CD4-positive, alpha-beta T cell (primary cell): ENCODE results near the gene SEMA5A. TPM values are rescaled to one million over a fixed set of nuclear protein-coding genes. Genes with fewer than 3 reads are reported as not detected.

Source experiments
- ATAC-seq: fragments of 200-7000 bp; cut with Tn5 transposase; one replicate; pipeline ENCODE4 v1.10.0; 2022; ENCODE audit warnings: mild to moderate bottlenecking; ENCODE audit not compliant: poor library complexity
- CTCF ChIA-PET: fragments of 350-600 bp; sonication (Branson Sonifier 250); formaldehyde crosslinking; loops from one replicate; lab custom pipeline; 2021; ENCODE audit warnings: antibody characterized with exemption, inconsistent platforms; lab: Charles Lee
- POLR2A ChIA-PET: fragments of 350-600 bp; sonication (Branson Sonifier 250); formaldehyde crosslinking; loops from one replicate; lab custom pipeline; 2021; ENCODE audit warnings: antibody characterized with exemption, inconsistent platforms; lab: Charles Lee
- DNase-seq, 14 experiments: peaks; one replicate each; pipeline ENCODE4 v3.0.0-alpha.2; 2013 to 2020; ENCODE audit warnings: mixed read lengths in 2 of 14
- H3K27ac ChIP-seq, 2 donors: one replicate each; pipeline versions ENCODE4 v1.5.1 to v1.7.0; 2013; ENCODE audit warnings: low read length in 2 of 2, low read depth in 1 of 2, mild to moderate bottlenecking in 1 of 2
- H3K27me3 ChIP-seq, 2 experiments: 1 replicate in 1 of 2; 2 replicates in 1 of 2; pipeline versions ENCODE4 v1.6.1 to v1.7.0; 2013; ENCODE audit warnings: low read length in 2 of 2, control low read depth in 1 of 2, mild to moderate bottlenecking in 1 of 2, moderate library complexity in 1 of 2; ENCODE audit not compliant: insufficient read depth in 2 of 2, control insufficient read depth in 1 of 2
- H3K36me3 ChIP-seq: one replicate; pipeline ENCODE4 v1.6.1; 2013; ENCODE audit warnings: low read length, control low read depth; ENCODE audit not compliant: insufficient read depth
- H3K4me1 ChIP-seq: one replicate; pipeline ENCODE4 v1.6.1; 2013; ENCODE audit warnings: low read length, control low read depth; ENCODE audit not compliant: insufficient read depth
- H3K4me3 ChIP-seq: one replicate; pipeline ENCODE4 v1.5.1; 2013; ENCODE audit warnings: mild to moderate bottlenecking, low read length, moderate library complexity
- H3K9me3 ChIP-seq, 2 experiments: 1 replicate in 1 of 2; 2 replicates in 1 of 2; pipeline versions ENCODE4 v1.6.1 to v1.7.0; 2013; ENCODE audit warnings: low read length in 2 of 2, mild to moderate bottlenecking in 2 of 2, control low read depth in 1 of 2, moderate library complexity in 1 of 2; ENCODE audit not compliant: control insufficient read depth in 1 of 2, insufficient read depth in 1 of 2
- H3K27ac Mint-ChIP-seq: one replicate; pipeline ENCODE4 v1.8.0; 2020; ENCODE audit warnings: mixed read lengths
- H3K27me3 Mint-ChIP-seq: one replicate; pipeline ENCODE4 v1.8.0; 2021; ENCODE audit warnings: mixed read lengths
- H3K36me3 Mint-ChIP-seq: one replicate; pipeline ENCODE4 v1.8.0; 2021; ENCODE audit warnings: low read depth, mixed read lengths
- H3K4me1 Mint-ChIP-seq: one replicate; pipeline ENCODE4 v1.8.0; 2021; ENCODE audit warnings: low read depth, mixed read lengths
- H3K4me3 Mint-ChIP-seq: one replicate; pipeline ENCODE4 v1.8.0; 2020; ENCODE audit warnings: mild to moderate bottlenecking, mixed read lengths
- H3K9me3 Mint-ChIP-seq: one replicate; pipeline ENCODE4 v1.8.0; 2020; ENCODE audit warnings: mixed read lengths
- intact Hi-C, 2 experiments: fragments of 100-400 bp; cut with DNase I in 1 of 2; cut with micrococcal nuclease in 1 of 2; formaldehyde crosslinking; loops; one replicate each; pipeline versions ENCODE4 v1.15.1 to v1.9.0; 2023 to 2025; cut with DNase I, micrococcal nuclease
- total RNA-seq, 174 experiments: library from RNA in 2 of 174; stranded (reverse) in 2 of 174; gene quantifications; one replicate each; pipeline ENCODE4 v1.2.3 and lab custom pipeline; 2021 to 2026
- TF ChIP-seq, protein P1 (sequence below): fragments of 200-600 bp; IDR thresholded peaks from one replicate; pipeline ENCODE4 v1.8.0; 2022; ENCODE audit warnings: antibody characterized with exemption, mild to moderate bottlenecking

SEMA5A gene
- total RNA-seq, 2 experiments from 2014 or later = 2.0 to 2.9 TPM

DNA sequence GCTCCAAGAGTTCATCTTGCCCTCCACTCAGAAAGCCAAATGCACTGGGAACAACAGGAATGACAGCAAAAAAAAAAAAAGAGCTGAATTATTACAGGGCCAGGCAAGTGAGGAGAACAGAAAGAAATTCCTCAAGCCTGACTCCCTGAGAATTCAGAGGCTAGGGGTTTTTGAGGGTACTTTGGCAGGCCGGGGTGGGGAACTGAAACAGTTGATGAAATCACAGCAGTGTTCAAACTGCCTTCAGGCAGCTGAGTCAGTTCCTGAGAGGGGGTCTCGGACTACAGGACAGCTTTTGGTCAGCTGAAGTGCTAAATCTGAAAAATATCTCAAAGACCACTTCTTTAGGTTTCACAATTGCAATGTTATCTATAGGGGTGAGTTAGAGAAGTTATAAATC lies 419.4 kb downstream of the SEMA5A start:
- no peak for DNase-seq
- Histone ChIP-seq H3K27ac (no peak overlapping the region), H3K9me3 (peaks cover 0 to 17% of the 10 kb centered on the region in 2 experiments), H3K4me1 (no peaks in the 10 kb centered on the region), H3K36me3 (no peaks in the 10 kb centered on the region), H3K27me3 (no peaks in the 10 kb centered on the region), H3K4me3 (no peak overlapping the region)
- TF ChIP-seq, protein P1, sequence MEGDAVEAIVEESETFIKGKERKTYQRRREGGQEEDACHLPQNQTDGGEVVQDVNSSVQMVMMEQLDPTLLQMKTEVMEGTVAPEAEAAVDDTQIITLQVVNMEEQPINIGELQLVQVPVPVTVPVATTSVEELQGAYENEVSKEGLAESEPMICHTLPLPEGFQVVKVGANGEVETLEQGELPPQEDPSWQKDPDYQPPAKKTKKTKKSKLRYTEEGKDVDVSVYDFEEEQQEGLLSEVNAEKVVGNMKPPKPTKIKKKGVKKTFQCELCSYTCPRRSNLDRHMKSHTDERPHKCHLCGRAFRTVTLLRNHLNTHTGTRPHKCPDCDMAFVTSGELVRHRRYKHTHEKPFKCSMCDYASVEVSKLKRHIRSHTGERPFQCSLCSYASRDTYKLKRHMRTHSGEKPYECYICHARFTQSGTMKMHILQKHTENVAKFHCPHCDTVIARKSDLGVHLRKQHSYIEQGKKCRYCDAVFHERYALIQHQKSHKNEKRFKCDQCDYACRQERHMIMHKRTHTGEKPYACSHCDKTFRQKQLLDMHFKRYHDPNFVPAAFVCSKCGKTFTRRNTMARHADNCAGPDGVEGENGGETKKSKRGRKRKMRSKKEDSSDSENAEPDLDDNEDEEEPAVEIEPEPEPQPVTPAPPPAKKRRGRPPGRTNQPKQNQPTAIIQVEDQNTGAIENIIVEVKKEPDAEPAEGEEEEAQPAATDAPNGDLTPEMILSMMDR = no peak
- POLR2A ChIA-PET = no interaction called here
- Mint-ChIP-seq H3K4me1 (no peaks in the 10 kb centered on the region), H3K36me3 (no peaks in the 10 kb centered on the region), H3K4me3 (no peak overlapping the region), H3K9me3 (peaks cover 8% of the 10 kb centered on the region), H3K27me3 (no peaks in the 10 kb centered on the region), H3K27ac (no peak overlapping the region)
- CTCF ChIA-PET = no interaction called here
- no peak for ATAC-seq
- intact Hi-C loops = no loop called here

DNA sequence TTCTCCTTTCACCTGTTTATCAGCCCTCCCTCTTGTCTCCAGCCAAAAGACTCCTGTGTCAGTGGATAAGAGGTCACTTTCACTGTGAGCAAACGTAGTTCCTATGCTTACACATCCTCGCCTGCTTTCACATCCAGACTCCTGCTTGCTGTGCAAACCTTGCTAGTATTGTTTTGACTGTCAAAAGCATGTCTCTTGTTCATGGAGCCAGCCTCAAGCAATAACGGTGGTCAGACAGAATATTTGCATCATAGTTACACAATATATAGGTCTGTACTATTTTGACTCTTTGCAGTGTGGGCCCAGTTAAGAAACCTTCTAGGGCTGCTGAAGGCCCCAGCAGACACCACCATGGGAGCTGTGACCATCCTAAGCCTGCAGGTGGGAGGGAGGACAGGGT lies 420.0 kb downstream of the SEMA5A start:
- peaks cover 8% of the 10 kb centered on the region for H3K9me3 Mint-ChIP-seq
- intact Hi-C loops = no loop called here
- Histone ChIP-seq H3K36me3 (no peaks in the 10 kb centered on the region), H3K27me3 (no peaks in the 10 kb centered on the region), H3K9me3 (peaks cover 0 to 17% of the 10 kb centered on the region in 2 experiments), H3K27ac (no peak overlapping the region), H3K4me3 (no peak overlapping the region), H3K4me1 (no peaks in the 10 kb centered on the region)
- H3K4me1 Mint-ChIP-seq = no peaks in the 10 kb centered on the region
- no peak overlapping the region for H3K4me3 Mint-ChIP-seq
- ATAC-seq (no peak), DNase-seq (no peak)
- no peak overlapping the region for H3K27ac Mint-ChIP-seq
- H3K27me3 Mint-ChIP-seq = no peaks in the 10 kb centered on the region
- no peaks in the 10 kb centered on the region for H3K36me3 Mint-ChIP-seq
- TF ChIP-seq, protein P1 = no peak
- ChIA-PET CTCF (no interaction called here), POLR2A (no interaction called here)

DNA sequence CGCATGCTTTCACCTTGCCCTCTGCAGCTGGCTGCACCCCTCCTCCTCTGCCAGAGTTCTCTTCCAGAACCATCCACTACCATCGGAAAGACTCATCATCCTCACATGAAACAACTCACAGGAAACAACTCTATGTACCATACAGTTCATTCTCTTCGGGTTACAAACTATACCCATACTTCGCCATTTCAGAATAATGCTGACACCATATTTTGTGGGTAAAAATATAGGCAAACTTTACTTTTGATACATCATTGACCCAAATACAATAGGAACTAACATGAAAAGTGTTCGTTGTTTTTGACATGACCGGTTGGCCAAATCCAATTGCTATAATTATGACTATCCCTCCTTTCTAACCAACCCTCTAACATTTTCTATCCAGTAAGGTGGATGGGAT lies 421.0 kb downstream of the SEMA5A start:
- H3K27ac Mint-ChIP-seq = no peak overlapping the region
- no peak overlapping the region for H3K4me3 Mint-ChIP-seq
- H3K36me3 Mint-ChIP-seq = no peaks in the 10 kb centered on the region
- Histone ChIP-seq H3K4me1 (no peaks in the 10 kb centered on the region), H3K27ac (no peak overlapping the region), H3K27me3 (no peaks in the 10 kb centered on the region), H3K36me3 (no peaks in the 10 kb centered on the region), H3K9me3 (peaks cover 0 to 17% of the 10 kb centered on the region in 2 experiments), H3K4me3 (no peak overlapping the region)
- peaks cover 8% of the 10 kb centered on the region for H3K9me3 Mint-ChIP-seq
- ChIA-PET CTCF (no interaction called here), POLR2A (no interaction called here)
- ATAC-seq (no peak), DNase-seq (no peak)
- intact Hi-C loops = no loop called here
- H3K4me1 Mint-ChIP-seq = no peaks in the 10 kb centered on the region
- TF ChIP-seq, protein P1 = no peak
- H3K27me3 Mint-ChIP-seq = no peaks in the 10 kb centered on the region
